NCI-H82 treated with DMSO at 0.1 percent for 48 hours (cell line): ENCODE results near the gene IQSEC1.

Experiments used
- DNase-seq: peaks from one replicate; lab custom pipeline; 2025; ENCODE audit not compliant: unreplicated experiment; lab: John Stamatoyannopoulos, UW

Gene IQSEC1

DNA sequence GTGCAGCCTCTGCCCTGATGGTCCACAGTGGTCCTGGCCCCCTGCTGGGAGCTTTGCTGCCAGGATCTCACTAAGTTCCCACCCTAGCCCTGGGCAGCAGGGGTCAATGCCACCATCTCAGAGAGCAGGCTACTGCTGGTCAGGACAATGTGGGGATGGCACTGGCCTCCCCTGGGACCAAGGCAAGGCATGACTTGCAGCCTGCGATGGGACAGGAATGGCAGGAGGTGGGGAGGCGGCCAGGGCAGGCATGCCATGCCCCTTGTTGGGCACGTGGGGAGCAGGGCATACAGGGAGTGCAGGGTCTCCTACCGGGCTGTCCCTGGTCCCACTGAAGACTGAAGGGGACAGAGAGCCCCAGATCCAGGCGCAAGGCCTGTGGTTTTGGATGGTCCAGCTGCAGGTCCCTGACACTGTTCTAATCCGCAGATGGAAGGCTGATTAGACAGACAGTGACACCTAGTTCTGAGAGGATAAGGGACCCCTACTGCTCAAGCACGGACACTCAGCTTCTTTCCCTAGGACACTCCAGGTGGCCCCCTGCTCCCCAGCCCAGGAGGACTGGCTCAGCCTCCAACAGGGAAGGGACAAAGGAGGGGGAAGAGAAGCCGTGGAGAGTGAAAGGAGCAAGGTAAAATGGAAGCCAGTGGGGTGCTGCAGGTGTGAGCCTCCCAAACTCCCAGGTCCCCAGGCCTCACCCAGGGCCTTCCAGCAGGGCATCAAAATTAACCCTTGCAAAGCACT lies 162.7 kb downstream of the IQSEC1 start:
- DNase-seq = no peak

- DNase-seq = no peak
Measured at GRCh38 chr3:12909710-12910109, 163.5 kb downstream of the IQSEC1 start.

GRCh38 chr3:12908859-12909258 lies 164.4 kb downstream of the IQSEC1 start:
- DNase-seq = no peak

GRCh38 chr3:12908136-12908730 lies 165.0 kb downstream of the IQSEC1 start:
- no peak for DNase-seq

DNA sequence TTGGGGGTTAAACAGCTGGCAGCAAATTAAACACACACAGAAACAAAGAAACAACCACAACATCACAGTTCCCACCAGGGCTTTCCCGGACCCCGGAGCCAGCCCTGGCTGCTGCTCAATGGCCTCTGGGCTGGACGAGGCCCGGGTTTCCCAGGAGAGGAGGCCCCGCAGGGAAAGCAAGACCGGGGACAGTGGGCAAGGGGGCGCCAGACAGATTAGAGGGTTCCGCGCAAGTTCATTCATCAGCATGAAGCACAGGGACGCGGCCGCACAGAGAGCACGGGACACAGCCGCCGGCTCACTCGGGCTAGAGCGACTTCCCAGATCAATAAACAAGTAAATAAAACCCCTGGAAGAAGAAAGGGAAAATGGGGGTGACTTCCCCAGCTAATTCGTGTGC lies 165.5 kb downstream of the IQSEC1 start:
- no peak for DNase-seq

- no peak for DNase-seq
Measured at GRCh38 chr3:12907296-12907695, 165.9 kb downstream of the IQSEC1 start.

DNA sequence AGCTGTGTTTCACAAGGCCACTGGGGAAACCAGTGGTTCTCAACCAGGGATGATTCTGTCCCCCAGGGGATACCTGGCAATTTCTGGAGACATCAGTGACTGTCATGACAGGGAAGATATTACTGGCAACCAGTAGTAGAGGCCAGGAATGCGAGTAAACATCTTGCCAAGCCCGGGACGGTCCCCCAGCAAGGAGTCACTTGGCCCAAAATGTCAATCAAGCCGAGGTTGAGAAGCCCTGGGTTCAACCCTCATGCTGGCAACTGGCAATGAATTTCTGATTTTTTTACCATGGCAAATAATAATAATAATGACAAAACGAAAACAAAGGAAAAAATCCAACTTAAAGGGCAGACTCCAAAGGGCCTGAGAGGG lies 166.3 kb downstream of the IQSEC1 start:
- DNase-seq = no peak

- DNase-seq = no peak
Measured at GRCh38 chr3:12906141-12906915, 166.9 kb downstream of the IQSEC1 start.

GRCh38 chr3:12905316-12906071 lies 167.7 kb downstream of the IQSEC1 start:
- no peak for DNase-seq

DNA sequence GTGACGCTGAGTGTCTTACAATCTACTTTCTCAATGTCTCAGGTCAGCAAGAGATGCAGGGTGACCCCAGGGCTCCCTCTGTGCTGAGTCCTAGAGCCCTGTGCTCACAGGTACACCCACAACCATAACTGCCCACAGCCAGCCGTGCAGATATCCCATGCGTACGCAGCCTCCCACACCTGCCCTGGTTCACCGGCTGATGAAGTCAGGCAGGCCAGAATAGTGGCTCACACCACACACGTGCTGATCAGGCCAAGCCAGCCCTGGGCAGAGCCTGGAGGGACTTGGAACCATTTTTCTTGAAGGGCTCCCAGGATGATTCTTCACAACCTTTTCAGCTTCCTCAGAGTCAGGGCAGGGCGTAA lies 168.3 kb downstream of the IQSEC1 start:
- no peak for DNase-seq

DNA sequence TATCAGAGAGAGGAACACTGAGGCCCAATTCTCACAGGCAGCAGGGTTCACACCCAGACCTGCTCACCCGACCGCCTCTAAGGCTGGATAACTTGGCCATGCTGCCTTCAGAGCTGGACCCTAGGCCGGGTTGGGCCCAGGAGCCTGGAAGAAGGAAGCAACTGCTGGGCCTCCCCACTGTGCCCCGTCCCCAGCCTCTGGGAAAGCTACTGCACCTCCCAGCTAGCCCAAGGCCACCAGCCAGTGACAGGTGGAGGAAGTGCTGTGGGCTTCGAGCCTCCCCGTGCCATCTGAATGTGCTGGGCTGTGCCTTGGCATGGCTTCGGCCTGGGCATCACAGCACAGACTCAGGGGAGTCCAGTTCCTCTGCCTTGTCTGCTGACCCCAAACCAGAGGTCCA lies 169.3 kb downstream of the IQSEC1 start:
- DNase-seq = no peak

DNA sequence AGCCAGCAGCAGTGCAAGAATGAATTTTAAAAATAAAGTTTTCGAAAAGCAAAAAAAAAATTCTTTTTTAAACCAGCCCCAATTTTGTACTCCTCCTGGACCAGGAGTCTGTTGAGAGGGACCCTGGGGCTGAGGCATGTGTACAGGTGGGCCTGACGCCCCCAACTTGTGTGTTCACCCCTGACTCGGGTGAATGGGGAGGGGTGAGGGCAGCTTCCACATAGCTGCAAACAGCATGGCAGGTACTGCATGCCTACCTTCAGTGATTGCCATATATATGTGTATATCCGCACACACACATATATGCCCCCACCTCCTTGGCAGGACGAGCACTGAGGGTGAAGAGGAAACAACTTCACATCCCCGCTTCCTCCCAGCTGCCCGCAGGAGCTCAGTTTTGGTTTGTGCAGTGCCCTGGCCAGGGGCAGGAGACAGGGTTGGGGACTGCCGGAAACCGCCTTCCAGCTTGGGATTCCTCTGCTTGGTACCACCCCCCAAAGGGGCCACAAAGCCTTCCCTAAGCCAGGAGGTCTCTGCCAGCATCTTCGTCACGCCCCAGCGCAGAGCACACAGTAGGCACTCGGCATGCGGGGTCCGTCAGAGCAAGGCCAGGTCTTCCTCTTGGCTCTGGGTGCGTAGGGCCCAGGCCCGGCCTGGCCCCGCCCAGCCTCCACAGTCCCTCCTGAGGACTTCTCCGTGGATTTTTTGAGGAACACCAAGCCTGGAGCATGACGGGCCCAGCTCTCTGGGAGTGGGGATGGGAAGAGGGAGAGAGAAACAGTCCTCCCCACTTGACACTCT lies 170.0 kb downstream of the IQSEC1 start:
- DNase-seq = no peak

DNA sequence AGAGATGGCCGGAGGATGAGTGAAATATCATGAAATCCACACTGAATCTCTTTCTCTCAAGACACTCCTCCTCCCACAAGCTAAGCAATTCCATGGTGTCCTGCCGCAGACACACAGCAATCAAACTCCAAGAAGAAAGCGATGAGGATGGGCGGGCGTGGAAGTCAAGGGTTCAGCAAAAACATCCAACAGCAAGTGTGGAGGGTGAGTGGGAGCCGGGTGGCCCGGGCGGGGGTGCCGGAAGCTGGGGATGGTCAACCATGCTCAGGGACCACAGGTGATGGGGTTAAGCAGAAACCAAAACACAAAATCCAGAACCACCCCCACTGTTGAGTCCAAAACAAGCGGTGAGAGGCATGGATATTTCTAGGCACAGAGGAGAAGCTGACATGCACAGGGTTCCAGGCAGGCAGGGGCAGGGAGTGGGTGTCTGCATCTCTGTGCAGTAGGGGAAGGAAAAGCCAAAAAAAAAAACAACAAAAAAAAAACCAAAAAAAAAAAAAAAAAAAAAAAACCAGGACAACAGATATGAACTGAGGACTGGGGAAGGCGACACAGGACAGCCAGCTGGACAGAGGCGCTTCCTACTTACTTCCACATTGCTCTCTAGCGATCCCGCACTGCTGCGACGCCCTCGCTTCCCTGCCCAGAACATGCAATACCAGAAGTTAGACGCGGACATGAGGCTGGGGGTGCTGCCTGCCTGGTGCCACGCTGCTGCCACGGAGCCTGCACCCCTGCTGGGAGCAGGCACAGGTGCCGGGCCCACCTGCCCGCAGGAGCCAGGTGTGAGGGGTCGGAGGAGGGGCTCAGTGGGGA lies 170.8 kb downstream of the IQSEC1 start:
- DNase-seq = no peak

DNA sequence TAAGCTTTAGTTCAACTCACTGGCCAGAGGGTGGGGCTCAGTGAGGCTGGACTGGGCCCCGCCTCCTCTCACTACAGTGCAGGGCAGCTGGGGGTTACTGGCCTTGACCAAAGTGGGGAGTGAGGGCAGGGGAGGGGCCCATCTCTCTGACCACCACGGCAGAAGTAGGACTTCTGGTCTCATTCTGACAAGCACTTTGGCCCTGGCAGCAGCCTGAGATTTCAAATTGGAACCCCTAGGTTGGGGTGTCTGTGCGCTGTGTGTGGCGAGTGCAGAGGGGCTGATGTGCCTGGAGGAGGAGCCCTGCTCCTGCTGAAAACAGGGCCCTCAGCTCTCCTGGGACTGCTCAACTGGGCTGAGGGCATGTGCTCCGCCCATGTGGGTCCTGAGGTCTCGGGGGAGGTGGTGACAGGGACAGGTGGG lies 171.6 kb downstream of the IQSEC1 start:
- DNase-seq = no peak

DNA sequence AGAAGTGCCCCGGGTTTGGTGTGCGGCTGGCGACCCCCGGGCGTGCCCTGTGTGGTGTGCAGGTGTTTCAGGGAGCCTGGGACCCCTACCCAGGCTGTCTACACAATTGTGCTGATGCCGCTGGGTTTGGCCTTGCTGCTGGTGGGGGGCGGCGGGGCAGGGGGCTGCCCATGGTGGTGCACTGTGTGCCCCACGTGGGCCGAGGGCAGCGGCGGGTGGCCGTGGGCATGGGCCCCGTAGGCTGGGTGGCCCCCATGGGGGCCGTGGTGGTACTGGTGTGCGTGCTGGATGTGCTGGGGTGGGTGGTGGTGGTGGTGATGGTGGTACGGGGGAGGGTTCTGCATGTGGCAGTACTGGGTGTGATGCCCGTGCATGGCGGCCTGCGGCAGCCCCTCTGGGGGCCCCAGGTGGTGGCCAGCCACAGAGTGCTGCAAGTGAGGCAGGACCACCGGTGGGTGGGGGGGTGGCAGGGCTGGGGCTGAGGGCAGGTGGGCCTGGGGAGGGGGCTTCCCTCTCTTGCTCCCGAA lies 172.3 kb downstream of the IQSEC1 start:
- no peak for DNase-seq

- DNase-seq = no peak
Measured at GRCh38 chr3:12898965-12899755, 174.1 kb downstream of the IQSEC1 start.

- no peak for DNase-seq
Measured at GRCh38 chr3:12898290-12898964, 174.8 kb downstream of the IQSEC1 start.
